Sigmoid colon (tissue), 7 donors: ENCODE measurements around the gene FUBP3. TPM values are rescaled to one million over a fixed set of nuclear protein-coding genes. Genes with fewer than 3 reads are reported as not detected.

Source experiments
- DNase-seq: peaks from one replicate; pipeline ENCODE4 v3.0.0-alpha.2; 2019
- H3K27ac ChIP-seq, 4 donors: fragments of 200-600 bp; sonication (generic); one replicate each; pipeline ENCODE4 v1.5.1; 2016 to 2019; ENCODE audit warnings: mild to moderate bottlenecking in 1 of 4
- H3K27me3 ChIP-seq, 3 donors: fragments of 200-600 bp; sonication (generic); one replicate each; pipeline ENCODE4 v1.5.1; 2019; ENCODE audit warnings: mild to moderate bottlenecking in 1 of 3
- H3K36me3 ChIP-seq, 4 donors: fragments of 200-600 bp; sonication (generic); one replicate each; pipeline ENCODE4 v1.5.1; 2016 to 2019
- H3K4me1 ChIP-seq, 4 donors: fragments of 200-600 bp; sonication (generic); one replicate each; pipeline ENCODE4 v1.5.1; 2017 to 2019
- H3K4me3 ChIP-seq, 4 donors: fragments of 200-600 bp; sonication (generic); one replicate each; pipeline ENCODE4 v1.5.1; 2017 to 2019; ENCODE audit warnings: mild to moderate bottlenecking in 2 of 4, moderate library complexity in 1 of 4
- H3K9me3 ChIP-seq, 4 donors: fragments of 200-600 bp in 3 of 4; sonication (generic) in 3 of 4; one replicate each; pipeline versions ENCODE4 v1.5.1 to v1.6.1; 2013 to 2019
- EP300 ChIP-seq, 4 donors: sonication (generic); formaldehyde crosslinking; IDR thresholded peaks; one replicate each; pipeline ENCODE4 v1.6.1; 2017; ENCODE audit warnings: antibody characterized with exemption in 4 of 4
- POLR2A ChIP-seq, 2 donors: fragments of 450-650 bp; IDR thresholded peaks; one replicate each; pipeline ENCODE4 v1.6.1; 2016; ENCODE audit warnings: antibody characterized with exemption in 2 of 2, mild to moderate bottlenecking in 2 of 2, moderate library complexity in 2 of 2
- POLR2AphosphoS5 ChIP-seq, 4 donors: sonication (generic); formaldehyde crosslinking; IDR thresholded peaks; one replicate each; pipeline ENCODE4 v1.6.1; 2017; ENCODE audit warnings: antibody characterized with exemption in 4 of 4
- WGBS, 2 donors: extraction: QIAGEN DNeasy Blood & Tissue Kit; methylation state at CpG; one replicate each; pipeline ENCODE4 v1.1.7; 2013; 5-methylcytosine and 5-hydroxymethylcytosine counted together
- intact Hi-C: fragments of 100-400 bp; cut with DNase I; formaldehyde crosslinking; loops from one replicate; pipeline ENCODE4 v1.15.1; 2023
- polyA plus RNA-seq, 3 donors: library from polyadenylated mRNA; stranded (reverse); fragments of 200-250 nt; gene quantifications; one replicate each; pipeline ENCODE4 v1.2.3, GENCODE V29; 2013
- total RNA-seq, 4 donors: library from RNA; depleted of rRNA; stranded (reverse); fragments of >200 nt; gene quantifications; one replicate each; pipeline ENCODE4 v1.1.0, GENCODE V29; 2016
- TF ChIP-seq, protein P1 (sequence below), 4 experiments: fragments of 450-650 bp in 3 of 4; fragments of 200-600 bp in 1 of 4; IDR thresholded peaks; one replicate each; pipeline ENCODE4 v1.5.1; 2016 to 2019; ENCODE audit warnings: antibody characterized with exemption in 4 of 4, mild to moderate bottlenecking in 3 of 4, moderate library complexity in 2 of 4
- donor health status: healthy with polysubstance abuse.
- donor health status: Bipolar disorder and iron deficiency.
- donor health status: healthy.

FUBP3 gene
- total and polyA plus RNA-seq, 7 donors = 19.4 to 44.4 (median 41.3) TPM

DNA sequence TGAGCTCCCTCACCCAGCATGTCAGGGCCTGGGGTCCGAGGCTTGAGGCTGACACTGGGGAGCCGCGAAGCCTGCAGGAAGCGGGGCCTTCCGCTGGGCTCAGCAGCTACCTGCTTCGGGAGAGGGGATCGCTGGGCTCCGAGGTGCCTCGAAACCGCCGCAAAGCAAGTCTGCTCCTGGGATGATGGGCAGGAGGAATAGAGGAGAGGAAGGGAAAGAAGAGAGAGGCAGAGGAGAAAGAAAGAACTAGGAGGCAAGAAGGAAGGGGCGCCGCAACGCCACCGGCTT lies 83.5 kb downstream of the FUBP3 start:
- DNase-seq = no peak
- intact Hi-C loops = no loop called here
- no peaks in the 10 kb centered on the region for H3K9me3 ChIP-seq
- 3 to 8% methylated on average over 15 of the region's 15 CpGs for WGBS, 2 donors
- peaks cover 88 to 100% (median 100%) of the 10 kb centered on the region in 3 donors for H3K27me3 ChIP-seq
- H3K27ac ChIP-seq = no peak overlapping the region
- peaks cover 0 to 77% (median 74%) of the 10 kb centered on the region in 4 donors for H3K4me1 ChIP-seq
- H3K4me3 ChIP-seq = peak overlapping the region in 2 of 4 donors; percentile 6 to 10
- no peaks in the 10 kb centered on the region for H3K36me3 ChIP-seq
- TF ChIP-seq POLR2A (IDR thresholded peaks at IDR 0.05) (no peak), EP300 (IDR thresholded peaks at IDR 0.05) (no peak), POLR2AphosphoS5 (IDR thresholded peaks at IDR 0.05) (no peak)
- TF ChIP-seq, protein P1, sequence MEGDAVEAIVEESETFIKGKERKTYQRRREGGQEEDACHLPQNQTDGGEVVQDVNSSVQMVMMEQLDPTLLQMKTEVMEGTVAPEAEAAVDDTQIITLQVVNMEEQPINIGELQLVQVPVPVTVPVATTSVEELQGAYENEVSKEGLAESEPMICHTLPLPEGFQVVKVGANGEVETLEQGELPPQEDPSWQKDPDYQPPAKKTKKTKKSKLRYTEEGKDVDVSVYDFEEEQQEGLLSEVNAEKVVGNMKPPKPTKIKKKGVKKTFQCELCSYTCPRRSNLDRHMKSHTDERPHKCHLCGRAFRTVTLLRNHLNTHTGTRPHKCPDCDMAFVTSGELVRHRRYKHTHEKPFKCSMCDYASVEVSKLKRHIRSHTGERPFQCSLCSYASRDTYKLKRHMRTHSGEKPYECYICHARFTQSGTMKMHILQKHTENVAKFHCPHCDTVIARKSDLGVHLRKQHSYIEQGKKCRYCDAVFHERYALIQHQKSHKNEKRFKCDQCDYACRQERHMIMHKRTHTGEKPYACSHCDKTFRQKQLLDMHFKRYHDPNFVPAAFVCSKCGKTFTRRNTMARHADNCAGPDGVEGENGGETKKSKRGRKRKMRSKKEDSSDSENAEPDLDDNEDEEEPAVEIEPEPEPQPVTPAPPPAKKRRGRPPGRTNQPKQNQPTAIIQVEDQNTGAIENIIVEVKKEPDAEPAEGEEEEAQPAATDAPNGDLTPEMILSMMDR (IDR thresholded peaks at IDR 0.05) = no peak

DNA sequence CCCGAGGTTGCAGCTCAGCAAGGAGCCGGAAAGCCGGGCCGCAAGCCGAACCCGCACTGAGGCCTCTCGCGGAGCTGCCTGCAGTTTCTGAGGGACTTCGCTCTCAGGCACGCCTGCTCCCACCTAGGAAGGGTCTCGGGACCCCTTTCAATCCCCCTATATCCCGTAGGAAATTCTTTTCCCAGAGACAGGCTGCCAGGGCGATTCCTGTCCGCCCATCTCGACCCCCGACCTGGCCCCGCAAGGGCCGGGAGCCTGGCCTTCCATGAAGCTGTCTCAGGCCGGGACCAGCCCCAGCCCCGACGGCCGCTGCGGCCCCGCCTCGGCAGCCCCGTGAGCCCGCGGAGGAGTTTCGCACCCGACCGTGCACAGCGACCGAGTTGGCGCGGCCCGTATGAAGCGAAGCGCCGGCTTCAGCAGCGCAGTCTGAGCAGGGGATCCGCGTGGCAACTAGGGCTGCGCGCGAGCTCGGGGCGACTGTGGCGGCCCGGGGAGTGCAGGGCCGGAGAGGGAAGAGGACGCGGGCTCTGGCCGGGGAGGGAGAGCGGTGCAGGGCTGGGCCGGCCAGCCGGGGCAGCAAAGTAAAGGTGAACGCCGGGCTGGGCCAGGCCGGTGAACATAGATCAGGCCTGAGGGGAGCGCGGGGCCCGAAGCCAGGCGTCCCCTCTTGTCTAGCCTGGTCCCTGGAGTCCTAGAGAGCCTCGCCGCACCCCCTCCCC lies 84.0 kb downstream of the FUBP3 start:
- WGBS, 2 donors = 3 to 4% methylated on average over 65 of the region's 65 CpGs
- intact Hi-C loops = no loop called here
- Histone ChIP-seq H3K27me3 (peaks cover 83 to 100% (median 95%) of the 10 kb centered on the region in 3 donors), H3K36me3 (no peaks in the 10 kb centered on the region), H3K4me3 (peak overlapping the region in 2 of 4 donors; percentile 6 to 10), H3K4me1 (peaks cover 0 to 77% (median 74%) of the 10 kb centered on the region in 4 donors), H3K27ac (no peak overlapping the region), H3K9me3 (no peaks in the 10 kb centered on the region)
- TF ChIP-seq POLR2AphosphoS5 (IDR thresholded peaks at IDR 0.05) (no peak), POLR2A (IDR thresholded peaks at IDR 0.05) (no peak), EP300 (IDR thresholded peaks at IDR 0.05) (no peak)
- TF ChIP-seq, protein P1 (IDR thresholded peaks at IDR 0.05) = no peak
- no peak for DNase-seq

DNA sequence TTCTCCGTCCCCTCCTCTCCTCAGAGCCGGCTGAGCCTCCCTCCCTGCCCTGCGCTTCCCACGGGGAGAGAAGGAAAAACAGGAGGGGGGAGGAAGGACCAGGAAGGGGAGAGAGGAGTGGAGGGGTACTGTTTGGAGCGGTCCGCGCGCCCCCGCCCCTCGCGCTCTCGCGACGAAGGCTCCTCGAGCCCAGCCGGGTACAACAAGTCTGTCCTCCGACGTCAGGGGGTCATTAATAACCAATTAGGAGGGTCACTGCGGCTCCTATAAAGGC lies 84.5 kb downstream of the FUBP3 start:
- TF ChIP-seq POLR2AphosphoS5 (IDR thresholded peaks at IDR 0.05) (no peak), EP300 (IDR thresholded peaks at IDR 0.05) (no peak), POLR2A (IDR thresholded peaks at IDR 0.05) (no peak)
- TF ChIP-seq, protein P1 (IDR thresholded peaks at IDR 0.05) = no peak
- Histone ChIP-seq H3K27ac (no peak overlapping the region), H3K27me3 (peaks cover 78 to 98% (median 90%) of the 10 kb centered on the region in 3 donors), H3K4me3 (peak overlapping the region in 1 of 4 donors; percentile 10), H3K4me1 (peaks cover 0 to 77% (median 74%) of the 10 kb centered on the region in 4 donors), H3K36me3 (no peaks in the 10 kb centered on the region), H3K9me3 (no peaks in the 10 kb centered on the region)
- WGBS, 2 donors = 5 to 8% methylated on average over 19 of the region's 19 CpGs
- intact Hi-C loops = no loop called here
- DNase-seq = no peak

DNA sequence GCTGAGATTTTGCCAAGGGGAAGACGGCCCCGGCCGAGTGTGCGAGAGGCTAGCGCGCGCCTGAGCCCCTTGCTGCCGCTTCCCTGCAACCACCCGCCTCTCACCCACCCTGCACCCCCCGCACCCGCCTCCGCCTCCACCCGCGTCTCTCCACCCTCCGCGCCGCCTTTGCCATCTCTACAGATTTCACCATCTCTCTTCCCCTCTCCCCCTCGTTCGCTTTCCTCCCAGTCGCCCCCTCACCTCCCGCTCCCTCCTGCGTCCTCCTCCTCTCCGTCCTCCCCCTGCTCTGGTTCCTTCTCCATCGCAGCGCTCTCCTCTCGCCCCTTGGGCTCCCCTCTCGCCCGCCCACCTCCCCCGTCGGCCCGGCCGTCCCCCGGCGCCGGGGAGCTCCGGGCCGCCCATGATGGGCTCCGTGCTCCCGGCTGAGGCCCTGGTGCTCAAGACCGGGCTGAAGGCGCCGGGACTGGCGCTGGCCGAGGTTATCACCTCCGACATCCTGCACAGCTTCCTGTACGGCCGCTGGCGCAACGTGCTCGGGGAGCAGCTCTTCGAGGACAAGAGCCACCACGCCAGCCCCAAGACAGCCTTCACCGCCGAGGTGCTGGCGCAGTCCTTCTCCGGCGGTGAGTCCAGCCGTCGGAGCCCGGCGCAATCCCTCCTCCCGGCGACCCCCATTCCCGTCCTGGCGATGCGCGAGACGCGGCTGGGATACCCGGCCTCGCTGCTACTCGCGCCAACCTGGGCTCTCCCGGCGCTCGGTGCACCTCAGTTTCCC lies 85.1 kb downstream of the FUBP3 start, which contains the start of gene PRDM12:
PRDM12 (plus strand) TSS at position 344 of the 778 bp plus-strand sequence; CDS start at position 404, 60 bp downstream.
- no peaks in the 10 kb centered on the region for H3K9me3 ChIP-seq
- intact Hi-C loops = no loop called here
- 5 to 10% methylated on average over 76 of the region's 76 CpGs for WGBS, 2 donors

More for the DNA sequence above, 85.1 kb downstream of the FUBP3 start, which contains the start of gene PRDM12:
- Histone ChIP-seq H3K27ac (no peak within 1 kb of the TSS), H3K4me1 (peaks cover 0 to 74% (median 73%) of the 10 kb centered on the region in 4 donors), H3K27me3 (peaks cover 73 to 92% (median 84%) of the 10 kb centered on the region in 3 donors), H3K36me3 (no peaks in the 10 kb centered on the region), H3K4me3 (peak within 1 kb of the TSS in 2 of 4 donors; percentile 6 to 10)
- TF ChIP-seq EP300 (IDR thresholded peaks at IDR 0.05) (no peak), POLR2A (IDR thresholded peaks at IDR 0.05) (no peak), POLR2AphosphoS5 (IDR thresholded peaks at IDR 0.05) (no peak)
- TF ChIP-seq, protein P1 (IDR thresholded peaks at IDR 0.05) = no peak
- no peak for DNase-seq
